Body of pancreas (tissue), 4 donors: ENCODE data around the gene KLRF2.

ENCODE experiments used
- CTCF ChIP-seq, 7 experiments: fragments of 450-650 bp in 4 of 7; fragments of 200-600 bp in 3 of 7; sonication (generic) in 3 of 7; IDR thresholded peaks; one replicate each; pipeline ENCODE4 v1.5.1; 2016 to 2019; ENCODE audit warnings: antibody characterized with exemption in 7 of 7
- POLR2A ChIP-seq, 3 donors: fragments of 450-650 bp; IDR thresholded peaks; one replicate each; pipeline ENCODE4 v1.6.1; 2016; ENCODE audit warnings: antibody characterized with exemption in 3 of 3, mild to moderate bottlenecking in 2 of 3

- TF ChIP-seq CTCF (IDR thresholded peaks at IDR 0.05) (peak in 6 of 7 experiments; percentile 28 to 52 (median 44)), POLR2A (IDR thresholded peaks at IDR 0.05) (no peak)
These were observed 44.6 kb downstream of the KLRF2 start for GRCh38 chr12:9925705-9926393.
